NCI-H2171 (cell line): ENCODE results near the gene HTR2B.
"Not testable (repeated sequence)": the region's sequence is repeated elsewhere in the genome, so short reads cannot be mapped to it uniquely, and the experiment has no call there.

Source experiments
- DNase-seq: peaks from one replicate; lab custom pipeline; 2025; lab: John Stamatoyannopoulos, UW

HTR2B gene

GRCh38 chr2:231124838-231125568 lies at the start of gene HTR2B:
HTR2B (minus strand) TSS chr2:231125042; CDS start chr2:231123764, 1,278 bp downstream.
- DNase-seq = no peak

- DNase-seq = no peak
These were observed 49.4 kb upstream of the HTR2B start for GRCh38 chr2:231174211-231174651.

- DNase-seq = no peak
These were observed 47.2 kb upstream of the HTR2B start for GRCh38 chr2:231172025-231172424.

GRCh38 chr2:231170055-231170454 lies 45.2 kb upstream of the HTR2B start:
- no peak for DNase-seq

- no peak for DNase-seq
These were observed 44.6 kb upstream of the HTR2B start for GRCh38 chr2:231169488-231169887.

GRCh38 chr2:231168460-231169139 lies 43.8 kb upstream of the HTR2B start:
- no peak for DNase-seq

GRCh38 chr2:231167745-231168459 lies 43.1 kb upstream of the HTR2B start:
- no peak for DNase-seq

- DNase-seq = no peak
These were observed 38.7 kb upstream of the HTR2B start for GRCh38 chr2:231163414-231164095.

GRCh38 chr2:231163011-231163410 lies 38.2 kb upstream of the HTR2B start:
- DNase-seq = no peak

GRCh38 chr2:231161877-231162329 lies 37.1 kb upstream of the HTR2B start:
- no peak for DNase-seq

GRCh38 chr2:231161252-231161839 lies 36.5 kb upstream of the HTR2B start:
- no peak for DNase-seq

GRCh38 chr2:231160701-231161100 lies 35.9 kb upstream of the HTR2B start:
- no peak for DNase-seq

- DNase-seq = no peak
These were observed 34.5 kb upstream of the HTR2B start for GRCh38 chr2:231159306-231159705.

- DNase-seq = no peak
These were observed 28.1 kb upstream of the HTR2B start for GRCh38 chr2:231152800-231153557.

- no peak for DNase-seq
These were observed 21.8 kb upstream of the HTR2B start for GRCh38 chr2:231146665-231147064.

- DNase-seq = no peak
These were observed 20.1 kb upstream of the HTR2B start for GRCh38 chr2:231144896-231145295.

- DNase-seq = not testable (repeated sequence)
These were observed 16.0 kb upstream of the HTR2B start for GRCh38 chr2:231140808-231141207.

- no peak for DNase-seq
These were observed 15.0 kb upstream of the HTR2B start for GRCh38 chr2:231139796-231140195.

- DNase-seq = no peak
These were observed 13.9 kb upstream of the HTR2B start for GRCh38 chr2:231138699-231139098.

- DNase-seq = no peak
These were observed 10.2 kb upstream of the HTR2B start for GRCh38 chr2:231134910-231135655.
